Stimulated activated CD8-positive, alpha-beta memory T cell treated with anti-CD3 and anti-CD28 coated beads, Interleukin-4, amount 100 ng/mL, for 1 hour (primary cell): ENCODE measurements around the gene HUNK.

Experiments
- DNase-seq, 2 donors: peaks; one replicate each; pipeline ENCODE4 v3.0.0-alpha.2; 2020; ENCODE audit warnings: low read depth in 2 of 2, low spot score in 1 of 2

Gene HUNK

DNA sequence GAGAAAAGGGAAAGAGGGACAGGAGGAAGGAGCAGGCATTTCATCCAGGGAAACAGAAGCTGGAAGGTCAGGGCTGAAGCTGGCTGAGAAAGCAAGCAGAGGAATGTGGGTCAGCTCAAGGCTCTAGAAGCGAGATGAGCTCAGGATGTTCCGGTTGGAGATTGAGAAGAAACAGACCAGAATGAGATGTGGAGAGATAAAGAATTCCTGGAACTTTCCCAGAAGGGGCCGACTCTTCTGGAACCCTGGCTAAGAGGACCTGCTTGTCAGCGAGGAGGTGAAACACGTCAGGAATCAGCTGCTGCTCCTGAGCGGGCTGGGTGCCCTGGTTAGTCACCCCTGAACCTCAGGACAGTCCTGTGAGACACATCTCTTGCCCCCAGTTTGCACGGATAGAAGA, 75.9 kb downstream of the HUNK start:
- no peak for DNase-seq

DNA sequence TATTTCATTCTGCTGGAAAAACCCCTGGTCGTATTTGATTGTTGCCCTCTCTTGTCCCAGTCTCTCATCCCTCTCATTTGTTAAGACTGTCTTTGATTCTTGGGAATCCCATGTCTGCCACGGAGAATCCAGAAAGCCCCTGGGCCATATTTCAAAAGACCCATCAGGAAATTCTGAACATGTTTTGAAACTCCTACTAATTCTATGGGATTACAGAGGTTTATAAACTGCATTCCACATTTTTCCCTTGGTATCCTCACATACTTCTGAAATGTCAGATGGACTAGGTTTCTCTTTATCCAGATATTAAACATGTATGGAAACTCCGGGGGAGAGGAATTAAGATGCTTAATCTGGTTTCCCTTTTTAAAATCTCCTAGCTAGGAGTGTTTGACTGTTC, 80.0 kb downstream of the HUNK start:
- DNase-seq = no peak

DNA sequence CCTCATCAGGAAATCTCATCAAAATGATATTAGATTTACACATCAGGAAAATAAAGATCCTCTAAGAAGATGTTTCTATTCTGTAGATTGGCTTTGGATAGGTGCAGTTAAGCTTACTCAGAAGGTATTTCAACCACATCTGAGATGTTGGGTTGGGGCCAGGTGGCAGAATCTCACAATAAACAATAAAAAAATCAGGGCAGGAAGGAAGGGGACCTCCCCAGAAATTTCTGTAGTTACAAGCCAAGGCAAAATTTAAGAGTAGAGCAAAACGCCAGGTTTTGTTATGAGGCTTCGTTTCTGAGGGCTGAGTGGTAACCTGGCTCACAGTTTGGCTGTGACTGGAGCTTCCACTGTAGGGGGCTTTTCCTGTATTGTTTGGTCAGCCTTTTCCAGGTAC, 84.8 kb downstream of the HUNK start:
- DNase-seq = no peak

DNA sequence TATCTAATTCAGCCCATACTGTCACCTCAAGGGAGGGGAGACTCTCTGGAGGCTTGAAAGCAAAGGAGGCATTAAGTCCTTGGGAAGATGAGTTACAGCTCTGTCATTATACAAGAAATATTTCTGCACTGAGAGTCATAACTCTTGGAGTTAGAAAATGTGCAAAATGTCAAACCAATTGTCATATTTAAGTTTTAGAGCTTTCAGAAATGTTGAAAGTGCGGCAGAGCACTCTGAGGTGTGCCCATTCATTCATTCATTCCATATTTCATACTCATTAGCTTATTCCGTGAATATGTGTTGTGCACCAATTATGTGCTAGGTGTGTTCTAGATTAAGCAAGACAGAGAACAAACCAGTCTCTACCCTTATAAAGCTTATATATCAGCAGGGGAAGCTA, 87.1 kb downstream of the HUNK start:
- DNase-seq = no peak

DNA sequence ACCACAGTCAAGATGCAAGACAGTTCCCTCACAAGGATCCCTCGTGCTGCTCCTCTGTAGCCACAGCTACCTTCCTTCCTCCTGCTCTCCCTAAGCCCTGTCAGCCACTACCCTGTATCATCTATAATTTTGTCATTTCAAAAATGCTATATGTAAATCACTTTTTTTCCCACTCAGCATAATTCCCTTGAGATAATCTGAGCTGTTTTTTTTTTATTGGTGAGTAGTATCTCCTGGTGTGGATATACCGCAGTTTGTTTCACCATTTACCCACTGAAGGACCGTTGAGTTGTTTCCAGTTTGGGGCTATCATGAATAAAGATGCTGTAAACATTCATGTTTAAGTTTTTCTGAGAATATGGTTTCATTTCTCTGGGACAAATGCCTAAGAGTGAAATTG, 88.2 kb downstream of the HUNK start:
- no peak for DNase-seq

DNA sequence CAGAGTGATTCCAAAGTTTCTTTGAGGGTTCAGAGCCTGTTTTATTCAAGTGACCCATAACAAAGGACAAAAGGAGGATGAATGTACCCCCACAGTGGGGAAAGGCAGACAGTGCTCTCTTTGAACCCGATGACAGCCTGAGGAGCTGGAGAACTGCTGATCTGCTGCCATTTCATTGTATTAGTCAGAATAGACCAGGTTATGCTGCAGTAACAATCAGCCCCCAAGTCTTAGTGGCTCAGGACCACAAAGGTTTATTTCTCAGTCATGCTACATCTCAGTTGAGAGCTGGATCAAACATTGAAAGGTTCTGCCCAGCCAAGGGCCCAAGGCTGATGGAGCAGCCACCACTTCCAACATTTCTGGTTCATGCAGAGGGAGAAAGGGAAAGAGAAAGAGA, 88.9 kb downstream of the HUNK start:
- DNase-seq = no peak

DNA sequence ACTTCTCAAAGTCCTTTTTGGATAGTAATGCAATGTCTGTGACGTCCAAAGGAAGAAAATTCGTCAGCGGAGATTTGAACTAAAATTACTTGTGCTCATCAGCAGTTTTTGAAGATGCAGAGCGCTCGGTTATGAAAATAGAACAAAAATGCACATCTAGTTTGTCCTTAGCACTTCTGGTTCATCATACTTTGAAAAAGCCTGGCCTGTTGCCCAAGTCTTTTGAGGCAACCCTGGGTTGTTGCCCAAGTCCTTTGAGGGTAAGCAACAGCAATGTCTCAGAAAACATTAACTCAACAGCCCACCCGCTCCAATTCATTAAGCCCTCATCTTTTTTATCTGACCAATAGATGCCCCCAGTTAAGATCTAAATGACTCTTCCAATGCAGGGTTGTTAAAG, 91.9 kb downstream of the HUNK start:
- DNase-seq = no peak

DNA sequence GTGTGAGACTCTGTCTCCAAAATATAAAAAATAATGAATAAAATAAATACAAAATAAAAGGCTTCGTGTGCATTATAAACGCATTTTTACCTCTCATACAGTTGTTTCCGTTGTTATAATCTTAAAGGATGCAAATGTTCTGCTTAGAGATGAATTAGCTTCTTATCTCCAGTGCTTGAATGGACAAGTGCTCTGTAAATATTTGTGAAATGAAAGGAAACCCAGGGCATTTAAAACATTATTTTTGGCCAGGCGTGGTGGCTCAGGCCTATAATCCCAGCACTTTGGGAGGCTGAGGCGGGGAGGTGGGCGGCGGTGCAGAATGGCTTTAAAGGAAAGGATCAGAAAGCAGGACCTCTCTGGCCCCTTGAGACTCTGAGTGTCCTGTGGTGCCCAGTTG, 94.5 kb downstream of the HUNK start:
- DNase-seq = no peak

DNA sequence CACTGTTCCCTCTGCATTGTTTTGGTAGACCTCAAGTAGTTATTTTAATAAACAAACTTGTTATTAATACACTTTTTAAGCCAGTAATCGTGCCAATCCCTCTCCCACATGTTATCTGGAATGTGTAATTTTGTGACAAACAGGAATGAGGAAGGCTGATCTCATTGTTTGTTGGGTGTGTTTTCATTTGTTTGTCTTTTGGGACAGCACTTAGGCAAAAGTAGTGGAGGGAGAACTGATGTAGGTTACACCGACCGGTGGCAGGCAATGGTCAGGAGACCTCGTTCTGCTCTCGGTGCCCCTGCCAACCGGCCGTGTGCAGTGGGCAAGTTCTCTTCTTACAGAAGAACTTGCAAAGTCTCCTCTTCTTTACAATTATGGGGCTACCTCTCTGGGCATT, 99.8 kb downstream of the HUNK start:
- no peak for DNase-seq

DNA sequence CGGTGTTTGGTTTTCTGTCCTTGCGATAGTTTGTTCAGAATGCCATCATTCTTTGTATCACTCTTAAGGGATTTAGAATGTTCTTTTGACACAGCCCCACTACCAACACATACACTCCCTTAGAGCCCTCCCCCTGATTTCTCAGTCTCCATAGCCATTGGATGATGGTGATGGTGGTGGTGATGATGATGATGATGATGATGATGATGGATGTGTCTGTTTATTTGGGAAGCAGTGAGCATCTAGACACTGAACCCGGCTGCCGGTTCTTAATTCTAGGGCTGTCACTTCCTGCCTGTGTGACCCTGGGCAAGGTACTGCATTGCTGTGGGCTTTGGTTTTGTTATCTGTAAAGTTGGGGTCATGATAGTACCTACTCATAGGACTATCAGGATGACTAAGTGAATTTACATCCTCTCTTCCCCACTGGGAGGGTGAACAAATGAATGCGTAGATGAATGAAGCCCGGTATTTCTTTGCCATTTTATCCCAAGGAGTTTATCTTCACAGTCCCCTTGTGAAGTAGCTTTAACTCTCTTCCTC, 100.7 kb downstream of the HUNK start:
- no peak for DNase-seq

DNA sequence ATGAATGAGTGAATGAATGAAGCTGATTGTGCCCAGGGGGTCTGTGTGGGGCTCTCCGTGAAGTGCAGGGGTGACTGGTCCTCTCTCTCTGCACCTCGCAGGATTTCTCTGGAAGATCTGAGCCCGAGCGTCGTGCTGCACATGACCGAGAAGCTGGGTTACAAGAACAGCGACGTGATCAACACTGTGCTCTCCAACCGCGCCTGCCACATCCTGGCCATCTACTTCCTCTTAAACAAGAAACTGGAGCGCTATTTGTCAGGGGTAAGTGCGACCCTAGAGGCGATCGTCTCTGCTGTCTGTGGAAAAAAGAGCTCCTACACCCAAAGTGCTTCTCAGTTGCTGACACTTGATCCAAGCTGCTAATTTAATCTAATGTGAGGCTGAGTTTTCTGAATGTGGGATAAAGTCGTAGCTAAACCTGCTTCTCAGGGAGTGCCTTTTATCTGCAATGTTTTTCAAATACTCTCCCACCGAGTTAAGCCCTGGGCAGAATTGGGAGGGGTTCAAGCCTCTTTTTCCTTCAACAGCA, 101.7 kb downstream of the HUNK start:
- no peak for DNase-seq

DNA sequence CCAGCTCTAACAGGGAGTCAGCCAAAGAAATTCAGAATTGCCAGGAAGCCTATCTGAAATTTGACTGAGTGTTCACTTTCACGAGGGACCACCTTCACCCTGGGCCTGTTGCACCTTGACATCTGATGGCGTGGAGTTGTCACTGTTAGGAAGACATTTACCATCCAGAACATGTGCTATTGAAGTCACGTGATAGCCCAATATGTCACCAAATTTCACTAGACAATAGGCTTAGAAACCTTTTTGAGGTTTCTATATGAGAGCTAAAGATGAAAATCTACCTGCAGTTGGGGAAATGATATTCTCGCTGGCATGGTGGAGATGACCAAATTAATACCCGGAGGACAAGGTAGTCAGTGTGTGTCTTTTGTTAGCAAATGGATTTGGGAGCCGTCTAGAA, 102.7 kb downstream of the HUNK start:
- DNase-seq = no peak

DNA sequence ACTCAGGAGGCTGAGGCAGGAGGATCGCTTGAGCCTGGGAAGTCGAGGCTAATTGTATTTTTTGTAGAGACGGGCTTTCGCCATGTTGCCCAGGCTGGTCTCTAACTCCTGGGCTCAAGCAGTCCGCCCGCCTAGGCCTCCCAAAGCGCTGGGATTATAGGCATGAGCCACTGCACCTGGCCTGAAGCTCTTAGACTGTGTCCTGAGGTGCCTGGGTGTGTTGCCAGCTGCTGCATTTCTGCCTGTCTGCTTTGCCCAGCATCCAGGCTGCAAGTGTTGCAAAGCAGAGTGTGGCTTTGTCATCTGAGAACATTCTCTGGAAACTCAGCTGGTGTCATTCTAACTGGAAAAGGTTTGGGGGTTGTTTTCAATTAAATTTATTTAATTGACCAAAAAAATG, 105.0 kb downstream of the HUNK start:
- no peak for DNase-seq

DNA sequence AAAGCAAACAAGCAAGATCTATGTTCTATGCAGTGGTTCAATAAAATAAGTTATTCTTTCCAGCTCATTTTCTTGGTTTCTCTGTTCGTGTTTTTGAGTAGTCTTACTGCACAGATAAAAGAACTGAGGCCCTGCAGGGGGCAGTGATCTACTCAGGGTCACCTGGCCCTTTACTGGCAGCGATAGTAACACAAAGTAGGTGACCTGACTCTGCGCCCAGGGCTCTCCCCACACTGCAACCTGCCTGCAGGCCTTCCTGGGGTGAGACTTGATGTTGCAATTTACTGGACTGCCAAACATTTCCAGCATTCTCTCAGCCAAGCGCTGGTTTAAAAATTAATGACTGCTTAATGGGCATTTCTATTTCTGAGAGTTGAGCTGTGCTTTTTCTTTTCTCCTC, 110.3 kb downstream of the HUNK start:
- DNase-seq = no peak

DNA sequence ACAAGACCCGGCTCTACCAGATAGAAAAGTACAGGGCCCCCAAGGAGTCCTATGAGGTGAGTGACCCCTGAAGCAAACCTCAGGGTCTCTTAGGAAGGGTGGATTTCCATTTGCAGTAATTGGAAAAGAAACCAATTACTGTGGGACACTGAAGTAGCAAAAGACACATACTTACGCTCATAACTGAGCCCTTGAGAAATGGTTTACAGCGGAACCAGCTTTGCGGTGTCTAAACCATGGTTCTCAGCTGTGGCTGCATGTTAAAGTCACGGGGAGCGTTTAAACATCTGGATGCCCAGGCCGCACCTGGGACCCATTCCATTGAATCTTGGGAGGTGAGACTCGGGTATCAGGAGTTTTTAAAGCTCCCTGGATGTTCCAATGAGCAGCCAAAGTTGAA, 110.7 kb downstream of the HUNK start:
- DNase-seq = no peak

DNA sequence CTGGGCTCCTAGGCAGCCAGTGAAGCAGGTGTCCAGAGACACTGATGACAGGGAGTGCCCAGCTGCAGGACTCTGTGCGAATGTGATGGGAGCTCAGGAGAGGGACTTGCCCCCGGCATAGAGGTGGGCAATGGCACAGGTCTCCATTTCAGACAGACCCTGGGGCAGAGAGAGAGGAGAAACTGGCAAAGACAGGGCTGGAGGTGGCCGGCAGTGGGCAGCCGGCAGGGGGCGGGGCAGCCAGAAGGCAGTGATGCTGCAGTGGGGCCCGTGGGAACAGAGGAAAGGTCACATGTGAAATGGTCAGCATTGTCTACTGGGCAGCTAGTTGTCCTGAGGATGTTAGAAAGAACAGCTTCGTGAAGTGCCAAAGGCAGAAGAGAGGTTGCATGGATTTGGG, 112.6 kb downstream of the HUNK start:
- DNase-seq = no peak

DNA sequence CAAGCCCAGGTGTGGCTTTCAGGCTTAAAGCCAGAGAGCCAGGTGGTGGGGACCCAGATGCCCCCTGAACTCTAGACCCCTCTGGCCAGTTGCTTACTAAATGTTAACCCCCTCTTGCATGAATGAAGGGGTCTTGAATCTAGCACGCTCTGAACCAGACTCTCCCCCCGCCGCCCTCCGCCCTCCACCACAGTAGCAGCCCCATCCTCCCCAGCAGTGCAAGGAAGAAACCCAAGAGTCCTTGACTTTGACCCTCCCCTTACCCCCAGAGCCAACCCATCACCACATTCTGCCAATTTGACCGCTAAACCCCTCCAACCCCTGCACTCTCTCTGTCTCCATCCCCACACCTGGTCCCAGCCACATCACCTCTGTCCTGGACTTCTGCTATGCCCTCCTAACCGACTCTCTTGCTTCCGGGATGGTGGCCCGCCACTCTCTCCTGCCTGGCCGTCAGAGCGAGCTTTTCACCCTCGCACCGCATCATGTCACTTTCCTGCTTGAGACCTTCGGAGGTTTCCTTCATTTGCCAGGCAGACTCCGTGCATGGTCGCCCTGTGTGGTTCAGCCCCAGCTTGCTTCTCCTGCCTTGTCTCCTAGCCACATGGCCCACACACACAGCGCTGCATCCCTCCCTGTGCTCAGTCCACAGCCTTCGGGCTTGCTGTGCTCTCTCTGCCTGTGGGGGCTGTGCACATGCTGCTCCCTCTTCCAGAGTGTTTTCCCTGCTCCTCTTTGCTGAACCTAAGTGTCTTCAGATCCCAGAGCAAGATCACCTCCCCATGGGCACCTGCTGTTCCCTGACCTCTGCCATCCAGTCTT, 113.4 kb downstream of the HUNK start:
- DNase-seq = no peak

DNA sequence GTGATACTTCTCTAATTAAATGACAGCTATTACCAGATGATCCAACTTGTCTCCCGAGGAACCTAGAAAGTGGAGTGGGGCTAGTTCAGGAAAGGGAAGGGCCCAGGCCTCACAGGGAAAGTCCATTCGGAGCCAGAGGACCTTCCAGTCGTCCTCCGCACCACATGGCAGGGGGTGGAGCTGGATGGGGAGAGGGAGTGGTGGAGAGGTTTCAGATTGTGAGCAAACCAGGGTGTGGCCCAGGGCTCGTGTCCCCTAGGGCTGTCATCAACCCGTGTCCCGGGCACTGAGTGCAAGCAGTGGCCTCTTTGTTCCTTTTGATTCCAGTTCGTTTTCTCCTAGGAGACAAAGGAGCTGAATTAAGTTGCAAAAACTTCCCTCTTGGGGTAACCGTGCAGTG, 114.9 kb downstream of the HUNK start:
- no peak for DNase-seq

DNA sequence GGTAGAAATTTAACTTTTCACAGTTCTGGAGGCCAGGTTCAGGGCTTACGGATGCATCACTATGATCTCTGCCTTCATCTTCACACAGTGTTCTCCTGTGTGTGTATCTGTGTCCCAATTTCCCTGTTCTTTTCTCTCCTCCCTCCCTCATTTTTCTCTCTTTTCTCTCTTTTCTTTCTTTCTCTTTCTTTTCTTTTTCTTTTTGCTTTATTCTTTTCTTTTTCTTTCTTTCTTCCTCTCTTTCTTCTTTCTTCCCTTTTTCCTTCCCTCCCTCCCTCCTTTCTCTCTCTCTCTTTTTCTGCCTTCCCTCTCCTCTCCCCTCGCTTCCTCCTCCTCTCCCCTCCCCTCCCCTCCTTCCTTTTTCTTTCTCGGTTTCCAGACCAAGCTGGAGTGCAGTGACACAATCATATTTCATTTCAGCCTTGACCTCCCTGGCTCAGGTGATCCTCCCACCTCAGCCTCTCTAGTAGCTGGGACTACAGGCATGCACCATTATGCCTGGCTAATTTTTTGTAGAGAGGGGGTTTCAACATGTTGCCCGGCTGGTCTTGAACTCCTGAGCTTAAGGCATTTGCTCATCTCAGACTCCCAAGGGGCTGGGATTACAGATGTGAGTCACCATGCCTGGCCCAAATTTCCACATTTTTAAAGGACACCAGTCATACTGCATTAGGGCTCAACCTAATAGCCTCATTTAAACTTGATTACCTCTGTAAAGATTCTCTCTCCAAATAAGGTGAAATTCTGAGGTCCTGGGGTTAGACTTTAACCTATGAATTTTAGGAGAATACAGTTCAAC, 115.9 kb downstream of the HUNK start:
- no peak for DNase-seq

DNA sequence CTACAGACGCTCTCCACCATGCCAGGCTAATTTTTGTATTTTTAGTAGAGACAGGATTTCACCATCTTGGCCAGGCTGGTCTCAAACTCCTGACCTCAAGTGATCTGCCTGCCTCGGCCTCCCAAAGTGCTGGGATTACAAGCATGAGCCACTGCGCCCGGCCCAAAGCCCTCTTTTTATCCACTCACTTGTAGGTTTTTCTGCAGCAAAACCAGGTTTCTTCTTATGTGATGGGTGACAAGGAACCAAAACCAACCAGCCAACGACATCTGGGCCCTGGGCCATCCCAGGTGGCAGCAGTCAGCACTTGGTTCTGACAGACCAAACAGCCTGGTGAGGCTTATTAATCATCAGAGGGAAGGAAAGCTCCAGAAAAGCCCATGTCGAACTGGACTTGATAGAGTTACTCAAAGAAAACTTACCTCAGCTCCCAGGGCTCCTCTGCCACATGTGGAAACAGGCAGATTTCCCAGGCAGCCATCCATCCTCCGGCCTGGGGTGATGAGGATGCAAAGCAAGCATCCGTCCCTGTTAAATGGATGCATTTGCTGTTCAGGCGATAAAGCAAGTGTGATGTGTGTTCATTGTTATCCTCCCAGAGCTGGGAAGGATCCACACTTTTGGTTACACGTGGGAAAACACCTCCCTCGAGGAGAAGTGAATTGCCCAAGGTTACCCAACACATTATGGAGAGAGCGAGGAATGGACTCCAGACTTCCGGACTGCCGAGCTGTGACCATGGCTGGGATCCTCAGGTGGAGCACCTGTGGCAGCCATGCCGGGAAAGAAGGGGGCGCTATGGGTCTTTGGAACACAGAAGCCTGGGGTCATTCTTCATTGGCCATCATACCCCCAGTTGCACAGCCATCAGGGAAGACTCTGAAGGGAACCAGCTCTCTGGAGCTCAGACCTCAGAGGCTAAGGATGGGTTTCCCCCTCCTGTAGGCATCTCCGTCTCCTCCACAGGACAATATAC, 118.8 kb downstream of the HUNK start:
- no peak for DNase-seq

DNA sequence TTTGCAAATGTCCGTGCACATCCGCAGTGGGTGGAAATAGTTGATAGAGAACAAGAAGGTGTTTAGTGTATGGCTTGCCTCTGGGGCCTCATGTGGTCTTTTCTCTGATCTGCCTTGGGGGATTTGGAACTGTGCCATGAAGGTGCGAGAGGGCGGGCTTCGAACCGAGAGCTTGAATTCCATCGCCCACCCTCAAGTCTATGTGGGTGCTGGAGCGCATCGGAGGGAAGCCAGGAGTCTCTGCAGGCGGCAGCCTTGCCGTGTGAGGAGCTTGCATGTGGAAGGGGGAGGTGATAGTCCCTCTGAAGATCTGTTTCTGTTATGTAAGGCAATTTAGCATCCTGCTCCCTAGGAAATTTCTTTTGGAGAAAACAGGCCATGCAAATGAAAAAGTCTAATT, 119.6 kb downstream of the HUNK start:
- DNase-seq = no peak
